Keratinocyte (primary cell): ENCODE data around the gene CD248. TPM values are rescaled to one million over a fixed set of nuclear protein-coding genes. Genes with fewer than 3 reads are reported as not detected.
"Not testable (repeated sequence)": the region's sequence is repeated elsewhere in the genome, so short reads cannot be mapped to it uniquely, and the experiment has no call there.

Experiments
- DNase-seq: peaks from one replicate; pipeline ENCODE4 v3.0.0-alpha.2; 2011; ENCODE audit warnings: low read depth, missing footprints, low spot score
- FAIRE-seq: peaks from 2 replicates; lab custom pipeline; 2011; peaks lifted over from hg19 to GRCh38; lab: Jason Lieb, UNC
- H2AFZ ChIP-seq: 2 replicates; pipeline ENCODE4 v1.6.0; 2012; ENCODE audit warnings: low read length, control low read depth, inconsistent platforms; ENCODE audit not compliant: control insufficient read depth
- H3K27ac ChIP-seq: 2 replicates; pipeline ENCODE4 v1.5.1; 2011; ENCODE audit warnings: low read length; ENCODE audit not compliant: control insufficient read depth, insufficient read depth
- H3K27me3 ChIP-seq: 3 replicates; pipeline ENCODE4 v1.6.0; 2011; ENCODE audit warnings: low read length; ENCODE audit not compliant: control insufficient read depth, insufficient read depth; ENCODE audit errors: extremely low read depth
- H3K36me3 ChIP-seq, 2 experiments: 2 replicates in 1 of 2; 3 replicates in 1 of 2; pipeline ENCODE4 v1.5.1; 2011; ENCODE audit warnings: low read length in 2 of 2, mild to moderate bottlenecking in 1 of 2; ENCODE audit not compliant: control insufficient read depth in 2 of 2, insufficient read depth in 2 of 2; ENCODE audit errors: extremely low read depth in 1 of 2
- H3K4me1 ChIP-seq: 3 replicates; pipeline ENCODE4 v1.5.1; 2011; ENCODE audit warnings: low read length; ENCODE audit not compliant: control insufficient read depth, insufficient read depth; ENCODE audit errors: extremely low read depth
- H3K4me2 ChIP-seq: 3 replicates; pipeline ENCODE4 v1.6.0; 2011; ENCODE audit warnings: low read depth, low read length; ENCODE audit not compliant: control insufficient read depth, insufficient read depth; ENCODE audit errors: extremely low read depth
- H3K4me3 ChIP-seq, 3 experiments: fragments of 200-600 bp in 1 of 3; sonication (generic) in 1 of 3; 2 replicates in 2 of 3; 3 replicates in 1 of 3; pipeline ENCODE4 v1.5.1; 2011 to 2016; ENCODE audit warnings: low read length in 3 of 3, mild to moderate bottlenecking in 3 of 3, control low read depth in 2 of 3, inconsistent platforms in 1 of 3, low read depth in 1 of 3, mixed read lengths in 1 of 3, mixed run types in 1 of 3, moderate library complexity in 1 of 3; ENCODE audit not compliant: control insufficient read depth in 2 of 3, insufficient read depth in 2 of 3; ENCODE audit errors: extremely low read depth in 1 of 3
- H3K79me2 ChIP-seq: 2 replicates; pipeline ENCODE4 v1.6.0; 2012; ENCODE audit warnings: low read length; ENCODE audit not compliant: control insufficient read depth, insufficient read depth
- H3K9ac ChIP-seq: 3 replicates; pipeline ENCODE4 v1.6.0; 2011; ENCODE audit warnings: low read length; ENCODE audit not compliant: control insufficient read depth, insufficient read depth; ENCODE audit errors: extremely low read depth
- H3K9me1 ChIP-seq: 3 replicates; pipeline ENCODE4 v1.6.0; 2011; ENCODE audit warnings: low read length; ENCODE audit not compliant: control insufficient read depth, insufficient read depth; ENCODE audit errors: extremely low read depth
- H3K9me3 ChIP-seq: 2 replicates; pipeline ENCODE4 v1.5.1; 2012; ENCODE audit warnings: low read depth, low read length; ENCODE audit not compliant: control insufficient read depth
- H4K20me1 ChIP-seq: 3 replicates; pipeline ENCODE4 v1.6.0; 2011; ENCODE audit warnings: low read length; ENCODE audit not compliant: control insufficient read depth, insufficient read depth; ENCODE audit errors: extremely low read depth
- EZH2 ChIP-seq: IDR thresholded peaks from one replicate; pipeline ENCODE4 v1.6.1; 2012; ENCODE audit warnings: inconsistent platforms, mild to moderate bottlenecking, low read length, moderate library complexity
- dilution Hi-C: fragments of 300-500 bp; cut with MboI; formaldehyde crosslinking; loops from one replicate; pipeline ENCODE4 v1.7.0; 2020; ENCODE audit warnings: low sequenced_read_pairs; ENCODE audit not compliant: extremely low pct_ligation_motif_present
- polyA plus RNA-seq, 5 experiments: library from polyadenylated mRNA; depleted of rRNA in 3 of 5; stranded (reverse) in 3 of 5; stranded (forward) in 1 of 5; unstranded in 1 of 5; fragments of >200 nt; gene quantifications; 1 replicate in 1 of 5; 2 replicates in 3 of 5; 3 replicates in 1 of 5; pipeline versions ENCODE4 v1.2.1 to v1.2.3, GENCODE V29; 2011 to 2012; ENCODE audit warnings: missing spikeins in 2 of 5, low read depth in 1 of 5, low replicate concordance in 1 of 5
- TF ChIP-seq, protein P1 (sequence below), 3 experiments: IDR thresholded peaks in 1 of 3; conservative IDR thresholded peaks in 1 of 3; optimal IDR thresholded peaks in 1 of 3; 2 replicates in 2 of 3; 3 replicates in 1 of 3; pipeline versions ENCODE3 to v1.5.1; 2011; ENCODE audit warnings: low read length in 3 of 3, mild to moderate bottlenecking in 3 of 3, moderate library complexity in 2 of 3, control low read depth in 1 of 3, inconsistent platforms in 1 of 3; ENCODE audit not compliant: insufficient read depth in 2 of 3; ENCODE audit errors: extremely low read depth in 1 of 3

The CD248 gene
- polyA plus RNA-seq, 1 donor (not counting 4 experiments of a cell fraction or from before 2014, with no cell fraction given): 0.12 TPM

GRCh38 chr11:66321606-66322005, 4.8 kb upstream of the CD248 start:
- DNase-seq (no peak), FAIRE-seq (no peak)
- no peaks in the 10 kb centered on the region for H3K9me1 ChIP-seq
- no peaks in the 10 kb centered on the region for H4K20me1 ChIP-seq
- H3K36me3 ChIP-seq: no peaks in the 10 kb centered on the region
- H3K9ac ChIP-seq: no peak overlapping the region
- no peaks in the 10 kb centered on the region for H3K9me3 ChIP-seq
- no peaks in the 10 kb centered on the region for H3K79me2 ChIP-seq
- no peak overlapping the region for H3K4me2 ChIP-seq
- TF ChIP-seq, protein P1, sequence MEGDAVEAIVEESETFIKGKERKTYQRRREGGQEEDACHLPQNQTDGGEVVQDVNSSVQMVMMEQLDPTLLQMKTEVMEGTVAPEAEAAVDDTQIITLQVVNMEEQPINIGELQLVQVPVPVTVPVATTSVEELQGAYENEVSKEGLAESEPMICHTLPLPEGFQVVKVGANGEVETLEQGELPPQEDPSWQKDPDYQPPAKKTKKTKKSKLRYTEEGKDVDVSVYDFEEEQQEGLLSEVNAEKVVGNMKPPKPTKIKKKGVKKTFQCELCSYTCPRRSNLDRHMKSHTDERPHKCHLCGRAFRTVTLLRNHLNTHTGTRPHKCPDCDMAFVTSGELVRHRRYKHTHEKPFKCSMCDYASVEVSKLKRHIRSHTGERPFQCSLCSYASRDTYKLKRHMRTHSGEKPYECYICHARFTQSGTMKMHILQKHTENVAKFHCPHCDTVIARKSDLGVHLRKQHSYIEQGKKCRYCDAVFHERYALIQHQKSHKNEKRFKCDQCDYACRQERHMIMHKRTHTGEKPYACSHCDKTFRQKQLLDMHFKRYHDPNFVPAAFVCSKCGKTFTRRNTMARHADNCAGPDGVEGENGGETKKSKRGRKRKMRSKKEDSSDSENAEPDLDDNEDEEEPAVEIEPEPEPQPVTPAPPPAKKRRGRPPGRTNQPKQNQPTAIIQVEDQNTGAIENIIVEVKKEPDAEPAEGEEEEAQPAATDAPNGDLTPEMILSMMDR (optimal IDR thresholded peaks at IDR 0.05 in 1 of 3, IDR thresholded peaks at IDR 0.05 in 1 of 3, conservative IDR thresholded peaks at IDR 0.05 in 1 of 3; ENCODE audit: extremely low read depth in 1 of 3, insufficient read depth in 2 of 3, low read length in 3 of 3): no peak
- no peak for TF ChIP-seq EZH2
- peaks cover 1% of the 10 kb centered on the region for H3K27me3 ChIP-seq
- dilution Hi-C loops: no loop called here
- no peak overlapping the region for H3K27ac ChIP-seq
- no peak overlapping the region for H2AFZ ChIP-seq
- H3K4me3 ChIP-seq: no peak overlapping the region
- H3K4me1 ChIP-seq: peaks cover 28% of the 10 kb centered on the region

DNA sequence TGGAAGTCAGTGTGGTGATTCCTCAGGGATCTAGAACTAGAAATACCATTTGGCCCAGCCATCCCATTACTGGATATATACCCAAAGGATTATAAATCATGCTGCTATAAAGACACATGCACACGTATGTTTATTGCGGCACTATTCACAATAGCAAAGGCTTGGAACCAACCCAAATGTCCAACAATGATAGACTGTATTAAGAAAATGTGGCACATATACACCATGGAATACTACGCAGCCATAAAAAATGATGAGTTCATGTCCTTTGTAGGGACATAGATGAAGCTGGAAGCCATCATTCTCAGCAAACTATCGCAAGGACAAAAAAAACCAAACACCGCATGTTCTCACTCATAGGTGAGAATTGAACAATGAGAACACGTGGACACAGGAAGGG, 3.9 kb upstream of the CD248 start:
- H3K9me3 ChIP-seq, H3K4me3 ChIP-seq, H3K9me1 ChIP-seq, dilution Hi-C loops, H3K79me2 ChIP-seq, H2AFZ ChIP-seq, H3K36me3 ChIP-seq, H3K27ac ChIP-seq, H4K20me1 ChIP-seq, FAIRE-seq, DNase-seq, H3K9ac ChIP-seq, H3K27me3 ChIP-seq, H3K4me2 ChIP-seq: not testable (repeated sequence)
- H3K4me1 ChIP-seq: peaks cover 25% of the 10 kb centered on the region

DNA sequence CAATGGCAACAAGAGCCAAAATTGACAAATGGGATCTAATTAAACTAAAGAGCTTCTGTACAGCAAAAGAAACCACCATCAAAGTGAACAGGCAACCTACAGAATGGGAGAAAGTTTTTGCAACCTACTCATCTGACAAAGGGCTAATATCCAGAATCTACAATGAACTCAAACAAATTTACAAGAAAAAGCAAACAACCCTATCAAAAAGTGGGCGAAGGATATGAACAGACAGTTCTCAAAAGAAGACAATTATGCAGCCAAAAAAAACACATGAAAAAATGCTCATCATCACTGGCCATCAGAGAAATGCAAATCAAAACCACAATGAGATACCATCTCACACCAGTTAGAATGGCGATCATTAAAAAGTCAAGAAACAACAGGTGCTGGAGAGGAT, 3.4 kb upstream of the CD248 start:
- H3K4me2 ChIP-seq, FAIRE-seq, H3K36me3 ChIP-seq, H3K27ac ChIP-seq, H3K79me2 ChIP-seq, H3K9me3 ChIP-seq, H3K9me1 ChIP-seq, H2AFZ ChIP-seq, dilution Hi-C loops, DNase-seq, H3K4me3 ChIP-seq, H4K20me1 ChIP-seq, H3K9ac ChIP-seq: not testable (repeated sequence)
- H3K4me1 ChIP-seq: peaks cover 22% of the 10 kb centered on the region
- H3K27me3 ChIP-seq: peaks cover 11% of the 10 kb centered on the region
